GM19395 (cell line): ENCODE data around the gene DPP6.

Experiments used
- ATAC-seq: cut with Tn5 transposase; IDR thresholded peaks from one replicate; pipeline ENCODE4 v1.9.1; 2021; ENCODE audit warnings: mild to moderate bottlenecking, moderate library complexity; ENCODE audit not compliant: unreplicated experiment

DPP6 gene

GRCh38 chr7:154682003-154682402 is 629.8 kb downstream of the DPP6 start:
- no peak for ATAC-seq

GRCh38 chr7:154684666-154685563 is 632.7 kb downstream of the DPP6 start:
- ATAC-seq, result no peak

GRCh38 chr7:154685564-154685901 is 633.3 kb downstream of the DPP6 start:
- ATAC-seq, result no peak

- ATAC-seq, result no peak
Measured at GRCh38 chr7:154686305-154686704, 634.1 kb downstream of the DPP6 start.

GRCh38 chr7:154688952-154689351 is 636.8 kb downstream of the DPP6 start:
- ATAC-seq, result no peak

GRCh38 chr7:154690411-154690810 is 638.2 kb downstream of the DPP6 start:
- no peak for ATAC-seq

- no peak for ATAC-seq
Measured at GRCh38 chr7:154693661-154694060, 641.5 kb downstream of the DPP6 start.

- no peak for ATAC-seq
Measured at GRCh38 chr7:154695836-154696235, 643.6 kb downstream of the DPP6 start.

- no peak for ATAC-seq
Measured at GRCh38 chr7:154696556-154696955, 644.4 kb downstream of the DPP6 start.

- no peak for ATAC-seq
Measured at GRCh38 chr7:154698726-154699291, 646.6 kb downstream of the DPP6 start.

- no peak for ATAC-seq
Measured at GRCh38 chr7:154699417-154699816, 647.2 kb downstream of the DPP6 start.

GRCh38 chr7:154709840-154710520 is 657.8 kb downstream of the DPP6 start:
- ATAC-seq, result no peak

GRCh38 chr7:154720016-154720415 is 667.8 kb downstream of the DPP6 start:
- no peak for ATAC-seq

GRCh38 chr7:154721086-154721485 is 668.9 kb downstream of the DPP6 start:
- no peak for ATAC-seq

GRCh38 chr7:154726368-154726767 is 674.2 kb downstream of the DPP6 start:
- no peak for ATAC-seq

- no peak for ATAC-seq
Measured at GRCh38 chr7:154729056-154729455, 676.9 kb downstream of the DPP6 start.

- no peak for ATAC-seq
Measured at GRCh38 chr7:154735766-154736165, 683.6 kb downstream of the DPP6 start.

GRCh38 chr7:154736389-154736788 is 684.2 kb downstream of the DPP6 start:
- ATAC-seq, result no peak

- ATAC-seq, result no peak
Measured at GRCh38 chr7:154738216-154738615, 686.0 kb downstream of the DPP6 start.

- no peak for ATAC-seq
Measured at GRCh38 chr7:154741131-154741530, 688.9 kb downstream of the DPP6 start.

GRCh38 chr7:154743206-154743605 is 691.0 kb downstream of the DPP6 start:
- no peak for ATAC-seq

GRCh38 chr7:154744256-154744860 is 692.2 kb downstream of the DPP6 start:
- ATAC-seq, result no peak
